Astrocyte (in vitro differentiated cells and primary cell): ENCODE data around the gene GORASP2. TPM values are rescaled to one million over a fixed set of nuclear protein-coding genes. Genes with fewer than 3 reads are reported as not detected.

Experiments
- DNase-seq: peaks from one replicate; pipeline ENCODE4 v3.0.0-alpha.2; 2010; ENCODE audit warnings: low read depth
- FAIRE-seq: peaks from 2 replicates; lab custom pipeline; 2011; peaks lifted over from hg19 to GRCh38; lab: Jason Lieb, UNC
- H2AFZ ChIP-seq: 2 replicates; pipeline ENCODE4 v1.6.0; 2012; ENCODE audit warnings: low read depth, low read length, inconsistent platforms
- H3K27ac ChIP-seq: 2 replicates; pipeline ENCODE4 v1.5.1; 2011; ENCODE audit warnings: low read depth, low read length, inconsistent platforms
- H3K27me3 ChIP-seq: 2 replicates; pipeline ENCODE4 v1.6.0; 2011; ENCODE audit warnings: low read length, inconsistent platforms; ENCODE audit not compliant: insufficient read depth
- H3K36me3 ChIP-seq: 2 replicates; pipeline ENCODE4 v1.5.1; 2011; ENCODE audit warnings: low read length, inconsistent platforms; ENCODE audit not compliant: insufficient read depth
- H3K4me1 ChIP-seq: 2 replicates; pipeline ENCODE4 v1.5.1; 2011; ENCODE audit warnings: low read length, inconsistent platforms; ENCODE audit not compliant: insufficient read depth
- H3K4me2 ChIP-seq: 2 replicates; pipeline ENCODE4 v1.6.0; 2012; ENCODE audit warnings: low read length, inconsistent platforms
- H3K4me3 ChIP-seq: 2 replicates; pipeline ENCODE4 v1.5.1; 2011; ENCODE audit warnings: low read depth, mild to moderate bottlenecking, low read length, inconsistent platforms; ENCODE audit not compliant: insufficient read depth
- H3K79me2 ChIP-seq: 2 replicates; pipeline ENCODE4 v1.6.0; 2012; ENCODE audit warnings: mild to moderate bottlenecking, low read length, inconsistent platforms; ENCODE audit not compliant: insufficient read depth
- H3K9ac ChIP-seq: 2 replicates; pipeline ENCODE4 v1.6.0; 2012; ENCODE audit warnings: mild to moderate bottlenecking, low read length, inconsistent platforms
- H3K9me3 ChIP-seq: 2 replicates; pipeline ENCODE4 v1.5.1; 2012; ENCODE audit warnings: low read depth, mild to moderate bottlenecking, low read length, inconsistent platforms; ENCODE audit not compliant: insufficient read depth
- H4K20me1 ChIP-seq: 2 replicates; pipeline ENCODE4 v1.6.0; 2012; ENCODE audit warnings: low read length, inconsistent platforms; ENCODE audit not compliant: insufficient read depth
- H3K27ac Mint-ChIP-seq: one replicate; pipeline ENCODE4 v1.8.0; 2021; ENCODE audit warnings: mild to moderate bottlenecking, mixed read lengths; ENCODE audit not compliant: unreplicated experiment
- H3K27me3 Mint-ChIP-seq: one replicate; pipeline ENCODE4 v1.8.0; 2021; ENCODE audit warnings: low read depth, mixed read lengths; ENCODE audit not compliant: unreplicated experiment
- H3K36me3 Mint-ChIP-seq: one replicate; pipeline ENCODE4 v1.8.0; 2021; ENCODE audit warnings: low read depth, mixed read lengths; ENCODE audit not compliant: unreplicated experiment
- H3K4me1 Mint-ChIP-seq: one replicate; pipeline ENCODE4 v1.8.0; 2021; ENCODE audit warnings: low read depth, mixed read lengths; ENCODE audit not compliant: unreplicated experiment
- H3K4me3 Mint-ChIP-seq: one replicate; pipeline ENCODE4 v1.8.0; 2021; ENCODE audit warnings: mild to moderate bottlenecking, moderate library complexity, mixed read lengths; ENCODE audit not compliant: unreplicated experiment
- H3K9me3 Mint-ChIP-seq: one replicate; pipeline ENCODE4 v1.8.0; 2021; ENCODE audit warnings: mild to moderate bottlenecking, mixed read lengths; ENCODE audit not compliant: unreplicated experiment
- CTCF ChIP-seq: IDR thresholded peaks from 2 replicates; pipeline ENCODE4 v1.5.1; 2011; ENCODE audit warnings: low read depth, mild to moderate bottlenecking, inconsistent platforms, low read length, moderate library complexity; ENCODE audit not compliant: insufficient read depth
- EZH2 ChIP-seq: IDR thresholded peaks from 2 replicates; pipeline ENCODE4 v1.6.1; 2012; ENCODE audit warnings: mild to moderate bottlenecking, low read length, inconsistent platforms; ENCODE audit not compliant: insufficient read depth
- total RNA-seq: library from RNA; stranded (reverse); gene quantifications from 2 replicates; pipeline ENCODE4 v1.2.1, GENCODE V29; 2021

GORASP2 gene
- total RNA-seq, 1 donor from 2014 or later = 116 TPM

- no peaks in the 10 kb centered on the region for H3K4me1 ChIP-seq
- no peaks in the 10 kb centered on the region for H3K27me3 Mint-ChIP-seq
- no peak for TF ChIP-seq CTCF
- no peak for TF ChIP-seq EZH2
- no peaks in the 10 kb centered on the region for H3K4me1 Mint-ChIP-seq
- peaks cover 4% of the 10 kb centered on the region for H4K20me1 ChIP-seq
- H2AFZ ChIP-seq = no peak overlapping the region
- no peaks in the 10 kb centered on the region for H3K9me3 Mint-ChIP-seq
- no peaks in the 10 kb centered on the region for H3K79me2 ChIP-seq
- peaks cover 13% of the 10 kb centered on the region for H3K36me3 Mint-ChIP-seq
- no peaks in the 10 kb centered on the region for H3K9me3 ChIP-seq
- no peak overlapping the region for H3K27ac ChIP-seq
- no peaks in the 10 kb centered on the region for H3K27me3 ChIP-seq
- H3K4me2 ChIP-seq = no peak overlapping the region
- no peak for DNase-seq
- FAIRE-seq = no peak
- no peak overlapping the region for H3K27ac Mint-ChIP-seq
- H3K4me3 ChIP-seq = no peak overlapping the region
- no peak overlapping the region for H3K9ac ChIP-seq
- H3K4me3 Mint-ChIP-seq = no peak overlapping the region
- peaks cover 12% of the 10 kb centered on the region for H3K36me3 ChIP-seq
Observed at GRCh38 chr2:170997893-170998597, 69.0 kb downstream of the GORASP2 start.

GRCh38 chr2:170999654-171000053, 70.6 kb downstream of the GORASP2 start:
- no peak overlapping the region for H3K27ac Mint-ChIP-seq
- peaks cover 13% of the 10 kb centered on the region for H3K36me3 Mint-ChIP-seq
- DNase-seq (no peak), FAIRE-seq (no peak)
- H3K9me3 Mint-ChIP-seq = no peaks in the 10 kb centered on the region
- Histone ChIP-seq H3K9me3 (no peaks in the 10 kb centered on the region), H3K27me3 (no peaks in the 10 kb centered on the region), H3K79me2 (no peaks in the 10 kb centered on the region), H3K4me3 (no peak overlapping the region), H3K27ac (no peak overlapping the region), H4K20me1 (peaks cover 4% of the 10 kb centered on the region), H3K4me2 (no peak overlapping the region), H3K4me1 (no peaks in the 10 kb centered on the region), H2AFZ (no peak overlapping the region), H3K36me3 (peaks cover 11% of the 10 kb centered on the region), H3K9ac (no peak overlapping the region)
- H3K27me3 Mint-ChIP-seq = no peaks in the 10 kb centered on the region
- H3K4me3 Mint-ChIP-seq = no peak overlapping the region
- H3K4me1 Mint-ChIP-seq = no peaks in the 10 kb centered on the region
- no peak for TF ChIP-seq CTCF
- no peak for TF ChIP-seq EZH2

GRCh38 chr2:171004363-171004762, 75.3 kb downstream of the GORASP2 start:
- Histone ChIP-seq H3K27me3 (no peaks in the 10 kb centered on the region), H3K4me3 (no peak overlapping the region), H3K4me2 (no peak overlapping the region), H3K36me3 (peaks cover 24% of the 10 kb centered on the region), H3K79me2 (no peaks in the 10 kb centered on the region), H3K27ac (no peak overlapping the region), H3K9ac (no peak overlapping the region), H4K20me1 (no peaks in the 10 kb centered on the region), H3K4me1 (no peaks in the 10 kb centered on the region), H2AFZ (no peak overlapping the region), H3K9me3 (no peaks in the 10 kb centered on the region)
- H3K27ac Mint-ChIP-seq = no peak overlapping the region
- no peaks in the 10 kb centered on the region for H3K4me1 Mint-ChIP-seq
- DNase-seq = no peak
- no peak overlapping the region for H3K4me3 Mint-ChIP-seq
- no peaks in the 10 kb centered on the region for H3K9me3 Mint-ChIP-seq
- FAIRE-seq = no peak
- H3K27me3 Mint-ChIP-seq = no peaks in the 10 kb centered on the region
- no peak for TF ChIP-seq EZH2
- TF ChIP-seq CTCF = no peak
- H3K36me3 Mint-ChIP-seq = peaks cover 8% of the 10 kb centered on the region
